DMS153 treated with DMSO at 0.1 percent for 48 hours (cell line): ENCODE results near the gene FBXL15.

Source experiments
- DNase-seq: peaks from one replicate; lab custom pipeline; 2025; ENCODE audit not compliant: unreplicated experiment; lab: John Stamatoyannopoulos, UW

The FBXL15 gene, protein sequence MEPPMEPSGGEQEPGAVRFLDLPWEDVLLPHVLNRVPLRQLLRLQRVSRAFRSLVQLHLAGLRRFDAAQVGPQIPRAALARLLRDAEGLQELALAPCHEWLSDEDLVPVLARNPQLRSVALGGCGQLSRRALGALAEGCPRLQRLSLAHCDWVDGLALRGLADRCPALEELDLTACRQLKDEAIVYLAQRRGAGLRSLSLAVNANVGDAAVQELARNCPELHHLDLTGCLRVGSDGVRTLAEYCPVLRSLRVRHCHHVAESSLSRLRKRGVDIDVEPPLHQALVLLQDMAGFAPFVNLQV

DNA sequence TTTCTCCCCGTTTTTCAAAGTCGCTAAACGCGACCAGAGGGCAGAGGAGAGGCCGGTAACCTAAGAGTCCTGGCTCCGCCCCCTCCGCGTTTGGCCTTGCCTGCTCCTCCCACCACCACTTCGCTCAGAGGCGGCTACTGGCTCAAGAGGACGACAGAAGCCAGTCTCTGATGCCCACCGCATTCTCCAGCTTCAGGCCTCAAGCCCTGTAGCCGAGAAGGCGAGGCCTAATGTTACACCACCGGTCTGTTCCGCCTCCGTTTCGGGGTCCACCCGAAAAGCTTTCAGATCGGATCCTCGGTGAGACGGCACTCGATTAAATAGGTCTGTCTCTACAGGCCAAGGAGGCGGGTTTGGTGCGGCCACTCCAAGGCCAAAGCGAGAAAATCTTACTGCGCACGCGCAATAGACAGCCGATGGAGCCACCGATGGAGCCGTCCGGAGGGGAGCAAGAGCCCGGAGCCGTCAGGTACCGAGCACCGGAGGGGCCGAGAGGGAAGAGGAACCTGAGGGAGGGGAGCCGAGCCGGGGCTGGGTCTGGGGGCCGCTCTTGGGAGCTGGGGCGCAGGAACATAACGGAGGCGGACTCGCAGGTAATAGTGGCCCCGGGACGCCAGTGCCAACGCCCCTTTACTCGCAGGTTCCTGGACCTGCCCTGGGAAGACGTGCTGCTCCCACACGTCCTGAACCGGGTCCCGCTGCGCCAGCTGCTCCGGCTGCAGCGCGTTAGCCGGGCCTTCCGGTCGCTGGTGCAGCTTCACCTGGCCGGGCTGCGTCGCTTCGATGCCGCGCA lies at the start of gene FBXL15:
FBXL15 (plus strand) TSS at position 123 of the 793 bp plus-strand sequence; CDS start at position 417, 294 bp downstream.
- peak; percentile 97 for DNase-seq

DNA sequence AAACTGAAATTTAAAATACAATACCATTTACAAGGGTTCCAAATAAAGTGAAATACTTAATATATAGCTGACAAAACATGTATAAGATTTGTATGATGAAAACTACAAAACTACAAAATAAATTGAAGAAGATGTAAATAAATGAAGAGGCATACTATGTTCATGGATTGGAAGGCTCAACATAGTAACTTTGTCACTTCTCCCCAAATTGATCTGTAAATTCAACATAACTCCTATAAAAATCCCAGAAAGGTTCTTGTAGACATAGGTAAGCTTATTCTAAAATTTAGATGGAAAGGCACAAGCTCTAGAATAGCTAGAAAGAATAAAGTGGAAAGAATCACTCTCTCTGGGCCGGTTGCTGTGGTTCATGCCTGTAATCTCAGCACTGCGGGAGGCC lies 49.3 kb upstream of the FBXL15 start:
- DNase-seq = no peak

DNA sequence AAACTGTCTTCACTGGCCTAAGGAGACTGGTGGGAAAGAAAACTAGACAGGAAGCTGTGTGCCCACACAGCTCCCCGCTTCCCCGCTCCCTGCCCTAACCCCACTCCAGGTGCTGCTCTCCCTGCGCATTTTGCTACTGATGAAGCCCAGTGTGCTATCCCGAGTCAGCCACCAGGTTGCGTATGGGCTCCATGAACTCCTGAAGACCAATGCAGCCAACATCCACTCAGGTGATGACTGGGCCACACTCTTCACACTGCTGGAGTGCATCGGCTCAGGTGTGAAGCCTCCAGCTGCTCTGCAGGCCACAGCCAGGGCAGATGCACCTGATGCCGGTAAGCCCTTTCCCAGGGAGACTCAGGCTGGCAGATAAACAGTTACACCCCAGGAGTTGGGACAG lies 45.4 kb upstream of the FBXL15 start:
- no peak for DNase-seq

DNA sequence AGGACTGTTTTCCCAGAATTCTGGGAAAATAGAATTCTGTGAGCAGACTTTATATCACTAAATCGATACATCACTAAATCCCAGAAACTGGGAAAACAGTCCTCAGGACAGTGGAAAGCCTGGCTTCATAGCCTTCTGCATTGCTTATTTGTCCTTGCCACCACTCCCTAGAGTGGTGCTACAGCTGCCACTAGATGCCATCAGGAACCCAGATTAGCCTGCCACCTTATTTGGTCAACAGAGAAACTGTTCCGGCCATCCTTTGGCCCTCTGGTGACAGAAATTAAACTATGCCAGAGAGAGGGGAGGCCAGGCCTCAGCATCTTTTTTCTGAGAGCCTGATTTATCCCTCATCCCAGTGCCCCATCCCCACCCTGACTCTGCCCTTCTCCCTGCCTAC lies 44.8 kb upstream of the FBXL15 start:
- DNase-seq = no peak

DNA sequence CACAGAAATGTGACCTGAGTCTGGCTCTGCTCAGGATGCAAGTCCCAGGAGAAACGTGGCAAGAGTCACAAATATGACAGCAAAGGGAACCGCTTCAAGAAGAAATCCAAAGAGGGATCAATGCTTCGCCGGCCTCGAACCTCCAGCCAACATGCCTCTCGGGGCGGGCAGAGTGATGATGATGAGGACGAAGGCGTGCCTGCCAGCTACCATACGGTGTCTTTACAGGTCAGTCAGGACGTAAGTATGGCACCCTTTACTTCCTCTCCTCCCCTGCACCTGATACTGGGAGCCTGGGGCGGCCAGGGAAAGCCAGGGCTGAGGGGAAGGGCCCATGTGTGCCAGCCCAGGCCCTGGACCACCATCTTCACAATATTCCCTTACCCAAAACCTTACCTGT lies 43.7 kb upstream of the FBXL15 start:
- no peak for DNase-seq

DNA sequence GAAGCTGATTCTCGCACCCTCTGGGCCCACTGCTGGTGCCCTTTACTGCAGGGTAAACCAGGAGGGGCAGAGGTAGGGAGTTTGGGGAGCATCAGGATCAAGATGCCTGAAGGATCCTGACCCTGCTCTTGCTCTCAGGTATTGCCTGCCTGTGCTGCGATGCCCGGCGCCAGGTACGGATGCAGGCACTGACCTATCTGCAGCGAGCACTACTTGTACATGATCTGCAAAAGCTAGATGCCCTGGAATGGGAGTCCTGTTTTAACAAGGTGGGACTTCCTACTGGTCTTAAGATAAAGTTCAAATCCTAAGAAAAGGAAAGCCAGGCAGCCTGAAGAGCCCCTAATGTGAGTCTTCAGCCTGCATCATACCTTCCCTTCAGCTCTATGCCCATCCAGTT lies 41.3 kb upstream of the FBXL15 start:
- DNase-seq = no peak

DNA sequence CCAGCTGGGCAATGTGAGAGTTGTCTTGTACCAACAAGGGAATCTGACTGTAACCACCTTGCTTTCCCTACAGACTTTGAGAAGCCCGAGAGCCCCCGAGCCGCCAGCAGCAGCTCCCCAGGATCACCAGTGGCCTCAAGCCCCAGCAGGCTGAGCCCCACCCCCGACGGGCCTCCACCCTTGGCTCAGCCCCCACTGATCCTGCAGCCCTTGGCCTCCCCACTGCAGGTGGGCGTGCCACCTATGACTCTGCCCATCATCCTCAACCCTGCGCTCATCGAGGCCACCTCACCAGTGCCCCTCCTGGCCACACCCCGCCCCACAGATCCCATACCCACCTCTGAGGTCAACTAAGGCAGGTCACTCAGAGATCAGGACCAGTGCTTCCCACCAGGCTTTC lies 38.7 kb upstream of the FBXL15 start:
- DNase-seq = no peak

DNA sequence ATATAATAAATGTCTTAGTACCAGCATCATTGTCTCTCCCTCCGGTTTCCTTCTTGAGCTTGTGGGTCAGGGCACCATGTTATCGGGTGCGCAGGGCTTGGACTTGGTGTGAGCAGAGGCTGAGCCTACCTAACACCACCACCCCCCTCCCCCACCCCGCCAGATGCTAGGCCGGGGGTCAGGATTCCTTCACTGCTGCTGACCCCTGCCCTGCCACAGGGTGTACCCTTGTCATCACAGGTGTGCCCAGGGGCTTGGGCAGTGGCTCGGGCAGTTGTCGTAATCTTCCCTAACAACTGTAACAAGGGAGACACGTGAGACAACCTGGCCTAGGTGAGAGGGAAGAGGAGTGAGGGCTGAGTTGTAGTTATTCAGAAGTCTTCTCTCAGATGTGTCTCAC lies 37.8 kb upstream of the FBXL15 start:
- DNase-seq = no peak

DNA sequence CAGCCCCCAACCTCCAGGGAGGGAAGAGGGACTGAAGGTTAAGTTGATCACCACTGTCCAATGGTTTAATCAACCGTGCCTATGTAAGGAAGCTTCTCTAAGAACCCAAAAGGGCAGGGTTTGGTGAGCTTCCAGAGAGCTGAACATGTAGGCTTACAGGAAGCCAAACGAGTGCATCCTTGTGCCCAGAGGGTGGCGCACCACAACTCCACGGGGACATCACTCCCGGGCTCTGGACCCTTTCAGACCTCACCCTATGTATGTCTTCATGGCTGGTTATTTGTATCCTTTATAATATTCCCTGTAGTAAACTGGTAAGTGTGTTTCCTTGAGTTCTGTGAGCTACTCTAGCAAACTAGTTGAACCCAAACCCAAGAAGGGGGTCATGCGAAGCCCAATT lies 36.6 kb upstream of the FBXL15 start:
- DNase-seq = no peak

DNA sequence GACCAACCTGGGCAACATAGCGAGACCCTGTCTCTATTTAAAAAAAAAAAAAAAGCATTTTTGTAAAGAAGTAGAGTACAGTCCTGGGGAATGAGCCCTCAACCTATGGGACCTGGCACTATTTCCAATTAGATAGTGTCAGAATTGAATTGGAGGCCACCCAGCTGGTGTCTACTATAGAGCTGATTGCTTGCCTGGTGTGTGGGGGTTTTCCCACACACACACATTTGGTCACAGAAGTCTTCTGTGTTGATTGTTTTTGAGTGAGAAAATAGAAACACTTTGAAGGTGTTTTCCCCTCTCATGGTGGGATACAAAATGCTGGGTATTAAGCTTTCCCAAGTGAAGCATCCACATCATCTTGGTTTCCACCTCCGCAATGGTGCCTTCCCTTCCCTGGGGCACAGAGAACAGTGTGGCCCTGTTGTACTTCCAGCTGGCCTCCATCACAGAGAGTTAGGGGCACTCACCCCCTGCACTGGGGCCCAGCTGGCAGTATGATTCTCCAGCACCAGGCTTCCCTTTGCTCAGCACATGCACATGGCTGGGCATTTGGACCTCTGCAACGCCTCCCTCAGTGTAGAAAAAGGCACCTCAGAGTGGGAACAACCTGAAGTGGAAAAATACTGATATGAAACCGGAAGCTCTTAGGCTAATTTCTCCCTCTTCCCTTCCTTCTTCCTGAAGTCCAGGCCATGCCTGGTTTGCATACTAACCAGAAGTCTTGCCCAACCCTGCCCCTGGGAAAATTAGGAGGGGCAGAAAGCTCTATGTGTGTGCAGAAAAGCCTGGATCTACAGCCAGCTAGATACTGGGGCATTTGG lies 35.8 kb upstream of the FBXL15 start:
- no peak for DNase-seq

DNA sequence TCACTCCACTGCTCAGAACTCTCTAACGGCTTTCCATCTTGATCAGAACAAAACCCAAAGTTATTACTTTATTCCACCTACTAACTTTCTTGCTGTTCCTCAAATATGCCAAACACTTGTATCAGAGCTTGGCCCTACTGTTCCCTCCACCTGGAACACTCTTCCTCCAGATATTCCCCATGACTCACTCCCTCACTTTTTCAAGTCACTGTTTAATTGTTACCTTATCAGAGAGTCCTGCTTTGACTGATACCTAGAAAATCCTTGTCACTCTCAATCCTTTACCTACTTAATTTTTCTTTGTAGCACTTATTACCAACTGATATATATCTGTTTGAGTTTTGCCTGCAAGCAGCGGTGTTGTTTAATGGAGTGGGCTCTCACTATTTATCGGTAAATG lies 30.7 kb upstream of the FBXL15 start:
- DNase-seq = no peak

DNA sequence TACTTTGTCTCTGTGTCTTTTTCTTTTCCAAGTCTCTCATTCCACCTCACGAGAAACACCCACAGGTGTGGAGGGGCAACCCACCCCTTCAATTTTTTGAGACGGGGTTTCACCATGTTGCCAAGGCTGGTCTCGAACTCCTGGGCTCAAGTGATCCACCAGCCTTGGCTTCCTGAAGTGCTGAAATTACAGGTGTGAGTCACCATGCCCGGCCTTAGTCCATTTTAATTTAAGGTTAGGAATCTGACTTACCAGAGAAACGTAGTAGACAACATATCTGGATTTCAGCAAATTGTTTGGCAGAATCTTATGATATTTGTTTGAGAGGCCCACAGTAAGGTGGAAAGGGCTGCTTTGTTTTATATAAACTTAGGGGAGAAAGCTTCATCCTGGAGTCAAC lies 28.3 kb upstream of the FBXL15 start:
- DNase-seq = no peak

DNA sequence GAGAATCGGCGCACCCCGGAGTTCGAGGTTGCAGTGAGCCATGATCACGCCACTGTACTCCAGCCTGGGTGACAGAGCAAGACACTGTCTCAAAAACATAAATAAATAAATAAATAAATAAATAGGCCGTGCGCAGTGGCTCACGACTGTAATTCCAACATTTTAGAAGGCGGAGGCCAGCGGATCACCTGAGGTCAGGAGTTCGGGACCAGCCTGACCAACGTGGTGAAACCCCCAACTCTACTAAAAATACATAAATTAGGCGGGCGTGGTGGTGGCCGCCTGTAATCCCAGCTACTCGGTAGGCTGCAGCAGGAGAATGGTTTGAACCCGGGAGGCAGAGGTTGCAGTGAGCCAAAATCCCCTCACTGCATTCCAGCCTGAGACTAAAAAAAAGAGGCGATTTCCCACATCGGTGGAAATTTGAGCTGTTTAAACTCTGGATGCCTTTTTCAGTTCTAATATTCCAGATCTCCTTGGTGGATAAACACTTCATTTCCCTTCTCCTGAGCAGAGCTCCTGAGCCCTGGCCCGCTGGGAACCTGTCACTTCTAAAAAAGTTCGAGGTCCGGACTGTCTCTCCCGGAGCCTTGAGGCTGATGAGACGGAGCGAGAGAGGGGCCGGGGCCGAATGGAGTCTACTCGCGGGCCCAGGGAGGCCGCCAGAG lies 27.1 kb upstream of the FBXL15 start:
- DNase-seq = peak; percentile 51

DNA sequence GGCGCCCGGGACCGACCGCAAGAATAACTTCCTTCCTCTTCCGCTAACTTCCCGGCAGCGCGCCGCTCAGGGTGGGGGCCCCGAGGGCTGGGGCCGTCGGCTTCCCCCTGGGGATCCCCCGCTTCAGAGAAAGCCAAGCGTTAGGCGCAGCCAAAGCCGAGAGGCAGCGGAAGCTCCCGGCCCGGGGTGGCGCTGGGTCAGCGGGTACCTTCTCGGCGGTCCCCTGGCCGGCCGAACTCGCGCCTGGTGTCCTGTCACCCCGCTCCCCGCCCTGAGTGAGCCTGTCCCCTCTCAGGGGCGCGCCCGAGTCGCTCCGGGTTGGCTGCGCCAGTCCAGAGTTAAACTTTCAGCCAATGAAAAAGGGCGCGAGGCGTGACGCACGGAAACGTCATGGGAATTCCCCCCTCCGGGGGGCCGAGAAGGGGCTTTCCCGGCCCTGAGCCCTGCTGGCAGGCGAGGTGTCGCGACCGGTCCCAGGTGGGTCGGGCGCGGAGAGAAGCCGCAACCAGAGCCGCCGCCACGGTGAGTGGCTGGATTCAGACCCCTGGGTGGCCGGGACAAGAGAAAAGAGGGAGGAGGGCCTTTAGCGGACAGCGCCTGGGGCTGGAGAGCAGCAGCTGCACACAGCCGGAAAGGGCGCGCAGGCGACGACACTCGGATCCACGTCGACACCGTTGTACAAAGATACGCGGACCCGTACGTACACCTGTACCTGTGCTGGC lies 26.4 kb upstream of the FBXL15 start:
- DNase-seq = peak; percentile 42

DNA sequence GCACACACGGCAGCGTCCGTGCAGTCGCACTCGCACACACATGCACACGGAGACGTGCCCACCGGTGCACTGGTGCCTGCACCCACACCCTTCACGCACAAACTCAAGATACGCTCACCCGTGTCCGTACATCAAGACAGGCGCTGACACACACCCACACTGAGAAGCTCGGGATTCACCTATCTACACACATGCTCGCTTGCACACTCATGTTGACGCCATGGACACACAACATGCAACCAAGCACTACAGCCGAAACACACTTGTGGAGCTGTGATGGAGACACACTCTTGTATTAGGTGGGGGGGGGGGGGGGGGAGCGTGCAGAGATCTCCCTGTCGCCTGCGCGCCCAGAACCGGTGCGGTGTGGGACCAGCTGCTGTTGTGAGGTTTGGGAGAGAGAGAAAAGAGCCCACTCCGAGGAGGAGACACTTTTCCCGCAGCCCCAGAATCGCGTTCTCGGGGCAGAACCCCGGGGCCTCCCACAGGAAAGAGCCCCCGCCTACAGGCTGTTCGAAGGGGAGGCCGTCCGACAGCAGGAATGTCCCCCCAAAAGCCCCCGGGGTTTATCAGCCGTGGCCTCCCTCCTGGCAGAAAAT lies 25.7 kb upstream of the FBXL15 start:
- DNase-seq = peak; percentile 42

DNA sequence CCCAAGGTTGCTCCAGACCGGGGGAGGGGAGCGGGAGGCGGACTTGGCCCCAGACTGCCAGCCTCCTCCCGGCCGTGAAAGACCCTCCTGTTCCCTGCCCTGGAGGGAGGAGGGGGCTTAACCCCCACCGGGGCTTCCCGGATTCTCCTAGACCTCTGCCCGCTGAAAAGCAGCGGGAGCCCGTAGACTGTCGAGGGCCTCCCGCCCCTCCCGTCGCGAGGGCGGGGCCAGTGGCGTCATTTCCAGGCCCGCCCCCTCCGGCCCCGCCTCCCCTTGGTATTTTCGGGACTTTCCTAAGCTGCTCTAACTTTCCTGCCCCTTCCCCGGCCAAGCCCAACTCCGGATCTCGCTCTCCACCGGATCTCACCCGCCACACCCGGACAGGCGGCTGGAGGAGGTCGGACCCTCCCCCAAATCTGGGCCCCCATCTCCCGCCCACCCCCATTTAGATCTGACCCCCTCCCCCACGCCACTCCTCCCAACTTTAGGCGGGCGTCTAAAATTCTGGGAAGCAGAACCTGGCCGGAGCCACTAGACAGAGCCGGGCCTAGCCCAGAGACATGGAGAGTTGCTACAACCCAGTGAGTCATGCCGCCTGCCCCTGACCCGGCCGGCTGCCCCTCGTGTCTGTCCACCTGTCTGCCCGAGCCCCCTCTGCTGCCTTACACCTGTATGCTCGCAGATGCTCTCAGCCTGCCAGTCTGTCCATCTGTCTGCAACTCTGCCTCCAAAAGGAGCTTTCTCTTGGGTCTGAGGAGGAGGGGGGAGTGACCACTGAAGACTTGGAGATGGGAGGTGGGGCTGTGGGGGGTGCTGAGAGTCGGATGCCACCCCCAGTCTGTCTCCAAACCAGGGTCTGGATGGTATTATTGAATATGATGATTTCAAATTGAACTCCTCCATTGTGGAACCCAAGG lies 25.0 kb upstream of the FBXL15 start, which contains the start of gene NFKB2:
NFKB2 (plus strand) TSS at position 306 of the 917 bp plus-strand sequence; CDS start at position 561, 255 bp downstream.
- DNase-seq = peak; percentile 20

DNA sequence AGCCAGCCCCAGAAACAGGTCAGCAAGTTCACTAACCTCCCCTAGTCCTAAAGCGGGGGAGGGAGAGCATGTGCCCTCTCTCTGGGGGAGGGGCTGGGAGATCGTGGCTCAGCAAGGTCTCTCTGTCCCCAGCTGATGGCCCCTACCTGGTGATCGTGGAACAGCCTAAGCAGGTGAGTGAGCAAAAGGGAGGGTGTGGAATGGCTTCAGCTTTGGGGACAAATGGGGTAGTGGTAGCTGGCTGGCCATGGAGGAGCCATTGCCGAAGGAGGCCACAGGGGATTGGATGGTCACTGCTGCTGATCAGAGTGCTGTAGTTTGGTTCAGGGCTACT lies 24.4 kb upstream of the FBXL15 start:
- DNase-seq = no peak

DNA sequence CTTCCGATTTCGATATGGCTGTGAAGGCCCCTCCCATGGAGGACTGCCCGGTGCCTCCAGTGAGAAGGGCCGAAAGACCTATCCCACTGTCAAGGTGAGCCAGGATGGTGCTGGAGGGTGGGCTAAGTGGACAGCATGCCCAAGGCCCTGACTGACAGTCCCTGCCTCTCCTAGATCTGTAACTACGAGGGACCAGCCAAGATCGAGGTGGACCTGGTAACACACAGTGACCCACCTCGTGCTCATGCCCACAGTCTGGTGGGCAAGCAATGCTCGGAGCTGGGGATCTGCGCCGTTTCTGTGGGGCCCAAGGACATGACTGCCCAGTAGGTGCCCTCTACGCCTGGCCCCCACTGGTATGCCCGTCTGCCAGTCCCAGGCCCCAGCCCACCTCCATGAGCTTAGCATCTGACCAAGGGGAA lies 23.9 kb upstream of the FBXL15 start:
- DNase-seq = no peak
